ENCODE data around the gene EVA1B. TPM values are rescaled to one million over a fixed set of nuclear protein-coding genes. Genes with fewer than 3 reads are reported as not detected.
A peak's percentile ranks its signal among the peaks of the same experiment; 100 is the strongest.

EVA1B gene
- total RNA-seq, 1 experiment from 2014 or later = 79.0 TPM

DNA sequence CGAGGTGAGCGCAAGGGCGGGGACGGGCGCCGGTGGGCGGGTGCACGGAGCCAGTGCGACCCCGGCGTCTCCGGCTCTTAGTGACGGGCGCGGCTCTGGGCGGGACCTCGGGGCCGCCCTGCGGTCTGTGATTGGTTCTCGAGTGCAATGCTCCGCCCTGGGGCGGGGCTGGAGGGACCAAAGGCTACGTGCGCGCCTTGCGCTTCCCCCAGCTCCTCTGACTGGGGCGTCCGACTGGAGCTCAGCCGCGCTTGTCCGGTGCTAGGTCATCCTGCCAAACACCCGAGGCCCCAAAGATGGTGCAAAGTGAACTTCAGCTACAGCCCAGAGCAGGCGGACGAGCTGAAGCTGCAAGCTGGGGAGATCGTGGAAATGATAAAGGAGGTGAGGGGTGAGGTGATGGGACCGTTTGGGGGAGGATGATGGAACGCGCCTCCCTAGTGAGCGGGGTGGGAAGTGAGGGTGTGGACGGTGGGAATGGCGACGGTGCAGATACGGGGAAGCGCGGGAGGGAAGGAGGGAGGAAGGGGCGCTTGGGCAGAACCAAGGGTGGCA lies 16.5 kb downstream of the EVA1B start:
- peak; percentile 97 for ATAC-seq
- H3K27me3 ChIP-seq (ENCODE audit: control insufficient read depth, insufficient read depth, low read length) = no peaks in the 10 kb centered on the region
- 0 out of 2 replicates have a peak, but pooled peaks have one; percentile 70 for TF ChIP-seq SIN3A (IDR thresholded peaks at IDR 0.05; ENCODE audit: borderline replicate concordance, insufficient read depth, low read depth, low read length)
- TF ChIP-seq TCF7L2 (IDR thresholded peaks at IDR 0.05; ENCODE audit: low read depth, low read length) = no peak
- TF ChIP-seq, protein P1, sequence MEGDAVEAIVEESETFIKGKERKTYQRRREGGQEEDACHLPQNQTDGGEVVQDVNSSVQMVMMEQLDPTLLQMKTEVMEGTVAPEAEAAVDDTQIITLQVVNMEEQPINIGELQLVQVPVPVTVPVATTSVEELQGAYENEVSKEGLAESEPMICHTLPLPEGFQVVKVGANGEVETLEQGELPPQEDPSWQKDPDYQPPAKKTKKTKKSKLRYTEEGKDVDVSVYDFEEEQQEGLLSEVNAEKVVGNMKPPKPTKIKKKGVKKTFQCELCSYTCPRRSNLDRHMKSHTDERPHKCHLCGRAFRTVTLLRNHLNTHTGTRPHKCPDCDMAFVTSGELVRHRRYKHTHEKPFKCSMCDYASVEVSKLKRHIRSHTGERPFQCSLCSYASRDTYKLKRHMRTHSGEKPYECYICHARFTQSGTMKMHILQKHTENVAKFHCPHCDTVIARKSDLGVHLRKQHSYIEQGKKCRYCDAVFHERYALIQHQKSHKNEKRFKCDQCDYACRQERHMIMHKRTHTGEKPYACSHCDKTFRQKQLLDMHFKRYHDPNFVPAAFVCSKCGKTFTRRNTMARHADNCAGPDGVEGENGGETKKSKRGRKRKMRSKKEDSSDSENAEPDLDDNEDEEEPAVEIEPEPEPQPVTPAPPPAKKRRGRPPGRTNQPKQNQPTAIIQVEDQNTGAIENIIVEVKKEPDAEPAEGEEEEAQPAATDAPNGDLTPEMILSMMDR (IDR thresholded peaks at IDR 0.05) = no peak
- TF ChIP-seq, protein P2, sequence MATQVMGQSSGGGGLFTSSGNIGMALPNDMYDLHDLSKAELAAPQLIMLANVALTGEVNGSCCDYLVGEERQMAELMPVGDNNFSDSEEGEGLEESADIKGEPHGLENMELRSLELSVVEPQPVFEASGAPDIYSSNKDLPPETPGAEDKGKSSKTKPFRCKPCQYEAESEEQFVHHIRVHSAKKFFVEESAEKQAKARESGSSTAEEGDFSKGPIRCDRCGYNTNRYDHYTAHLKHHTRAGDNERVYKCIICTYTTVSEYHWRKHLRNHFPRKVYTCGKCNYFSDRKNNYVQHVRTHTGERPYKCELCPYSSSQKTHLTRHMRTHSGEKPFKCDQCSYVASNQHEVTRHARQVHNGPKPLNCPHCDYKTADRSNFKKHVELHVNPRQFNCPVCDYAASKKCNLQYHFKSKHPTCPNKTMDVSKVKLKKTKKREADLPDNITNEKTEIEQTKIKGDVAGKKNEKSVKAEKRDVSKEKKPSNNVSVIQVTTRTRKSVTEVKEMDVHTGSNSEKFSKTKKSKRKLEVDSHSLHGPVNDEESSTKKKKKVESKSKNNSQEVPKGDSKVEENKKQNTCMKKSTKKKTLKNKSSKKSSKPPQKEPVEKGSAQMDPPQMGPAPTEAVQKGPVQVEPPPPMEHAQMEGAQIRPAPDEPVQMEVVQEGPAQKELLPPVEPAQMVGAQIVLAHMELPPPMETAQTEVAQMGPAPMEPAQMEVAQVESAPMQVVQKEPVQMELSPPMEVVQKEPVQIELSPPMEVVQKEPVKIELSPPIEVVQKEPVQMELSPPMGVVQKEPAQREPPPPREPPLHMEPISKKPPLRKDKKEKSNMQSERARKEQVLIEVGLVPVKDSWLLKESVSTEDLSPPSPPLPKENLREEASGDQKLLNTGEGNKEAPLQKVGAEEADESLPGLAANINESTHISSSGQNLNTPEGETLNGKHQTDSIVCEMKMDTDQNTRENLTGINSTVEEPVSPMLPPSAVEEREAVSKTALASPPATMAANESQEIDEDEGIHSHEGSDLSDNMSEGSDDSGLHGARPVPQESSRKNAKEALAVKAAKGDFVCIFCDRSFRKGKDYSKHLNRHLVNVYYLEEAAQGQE (IDR thresholded peaks at IDR 0.05; ENCODE audit: insufficient read depth in 1 of 2, low read depth in 2 of 2, low read length in 1 of 2) = no peak
- peak; percentile 79 for TF ChIP-seq POLR2AphosphoS5 (IDR thresholded peaks at IDR 0.05; ENCODE audit: low read depth, low read length)
- CTCF ChIA-PET = no interaction called here
- peaks cover 15% of the 10 kb centered on the region for H3K4me1 ChIP-seq (ENCODE audit: control insufficient read depth, insufficient read depth, low read length)
- peak overlapping the region; percentile 65 to 85 for H3K4me3 ChIP-seq (ENCODE audit: low read depth in 2 of 2, low read length in 2 of 2)
- no TSS peak for BruUV-seq (replicated peaks)
- H3K9me3 ChIP-seq (ENCODE audit: control insufficient read depth, insufficient read depth, low read depth, low read length) = no peaks in the 10 kb centered on the region
- peaks cover 11% of the 10 kb centered on the region for H3K36me3 ChIP-seq (ENCODE audit: control insufficient read depth, insufficient read depth, low read length)
- H3K27ac ChIP-seq (ENCODE audit: low read length) = peak overlapping the region; percentile 88
- in situ Hi-C loops (cut with HindIII; ENCODE audit: low pct_unique_long_range_greater_than_20kb, low sequenced_read_pairs) = no loop called here
- POLR2A ChIA-PET = interaction anchor here (1.0 kb wide), 1 partner anchor 158 kb away, joined by 5 read pairs; the partner anchor contains the start of gene TRAPPC3
- intact Hi-C loops (cut with micrococcal nuclease; ENCODE audit: unreplicated experiment) = no loop called here
- peak; percentile 50 for DNase-seq (ENCODE audit: low read depth, low spot score)

GRCh38 chr1:36306210-36306901 lies 17.1 kb downstream of the EVA1B start, which contains the start of gene SH3D21:
SH3D21 (plus strand) TSS chr1:36306368; CDS start chr1:36306421, 53 bp downstream.
- Histone ChIP-seq H3K4me1 (ENCODE audit: control insufficient read depth, insufficient read depth, low read length) (peaks cover 15% of the 10 kb centered on the region), H3K4me3 (ENCODE audit: low read depth in 2 of 2, low read length in 2 of 2) (peak within 1 kb of the TSS; percentile 65 to 85), H3K27me3 (ENCODE audit: control insufficient read depth, insufficient read depth, low read length) (no peaks in the 10 kb centered on the region), H3K27ac (ENCODE audit: low read length) (peak within 1 kb of the TSS; percentile 88), H3K36me3 (ENCODE audit: control insufficient read depth, insufficient read depth, low read length) (peaks cover 15% of the 10 kb centered on the region), H3K9me3 (ENCODE audit: control insufficient read depth, insufficient read depth, low read depth, low read length) (no peaks in the 10 kb centered on the region)
- peak; percentile 36; the same call in 1 of the 2 replicates for TF ChIP-seq POLR2AphosphoS5 (IDR thresholded peaks at IDR 0.05; ENCODE audit: low read depth, low read length)
- peak; percentile 65 for TF ChIP-seq TCF7L2 (IDR thresholded peaks at IDR 0.05; ENCODE audit: low read depth, low read length)
- no peak for TF ChIP-seq SIN3A (IDR thresholded peaks at IDR 0.05; ENCODE audit: borderline replicate concordance, insufficient read depth, low read depth, low read length)
- TF ChIP-seq, protein P2 (IDR thresholded peaks at IDR 0.05; ENCODE audit: insufficient read depth in 1 of 2, low read depth in 2 of 2, low read length in 1 of 2) = no peak
- TF ChIP-seq, protein P1 (IDR thresholded peaks at IDR 0.05) = no peak
- no peak for DNase-seq (ENCODE audit: low read depth, low spot score)
- in situ Hi-C loops (cut with HindIII; ENCODE audit: low pct_unique_long_range_greater_than_20kb, low sequenced_read_pairs) = no loop called here
- peak; percentile 86 for ATAC-seq
- intact Hi-C loops (cut with micrococcal nuclease; ENCODE audit: unreplicated experiment) = no loop called here
- BruUV-seq (replicated peaks) = no TSS peak
- ChIA-PET POLR2A (interaction anchor here (0.7 to 1.0 kb wide), 2 partner anchors 24 to 157 kb away, joined by 3 to 5 read pairs; partner anchors contain the start of gene TRAPPC3), CTCF (interaction anchor here (0.6 to 1.5 kb wide), 4 partner anchors 21 to 211 kb away, joined by 3 to 6 read pairs (median 4); partner anchors contain the start of gene TRAPPC3)
